HG02623 (cell line): ENCODE measurements around the gene TIMP2.
"Not testable (repeated sequence)": the region's sequence is repeated elsewhere in the genome, so short reads cannot be mapped to it uniquely, and the experiment has no call there.

Experiments used
- ATAC-seq: cut with Tn5 transposase; IDR thresholded peaks from one replicate; pipeline ENCODE4 v1.9.1; 2021; ENCODE audit warnings: moderate library complexity; ENCODE audit not compliant: unreplicated experiment

Gene TIMP2

DNA sequence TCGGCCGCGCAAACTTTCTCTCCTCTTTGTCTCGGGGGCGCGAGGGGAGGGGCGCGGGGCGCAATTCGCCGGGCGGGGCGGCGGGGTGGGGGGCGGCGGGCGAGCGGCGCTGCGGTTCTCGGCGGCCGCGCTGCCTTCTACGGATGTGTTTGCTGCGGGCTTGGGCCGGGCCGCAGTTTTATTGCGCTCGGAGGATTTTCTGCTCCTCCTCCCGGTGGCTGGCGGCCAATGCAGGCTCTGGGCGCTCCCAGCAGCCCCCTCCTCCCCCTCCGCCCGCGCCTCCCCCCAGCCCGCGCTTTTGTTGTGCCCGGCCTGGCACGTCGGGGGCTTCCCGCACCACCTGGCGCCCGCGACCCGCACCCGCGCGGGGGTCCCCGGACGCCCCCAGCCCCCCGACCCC is at the start of gene TIMP2:
Gene TIMP2, minus strand, starts transcription at position 154 of the 400 bp plus-strand sequence. CDS start 299 bp downstream, outside the sequence.
- ATAC-seq, result no peak

DNA sequence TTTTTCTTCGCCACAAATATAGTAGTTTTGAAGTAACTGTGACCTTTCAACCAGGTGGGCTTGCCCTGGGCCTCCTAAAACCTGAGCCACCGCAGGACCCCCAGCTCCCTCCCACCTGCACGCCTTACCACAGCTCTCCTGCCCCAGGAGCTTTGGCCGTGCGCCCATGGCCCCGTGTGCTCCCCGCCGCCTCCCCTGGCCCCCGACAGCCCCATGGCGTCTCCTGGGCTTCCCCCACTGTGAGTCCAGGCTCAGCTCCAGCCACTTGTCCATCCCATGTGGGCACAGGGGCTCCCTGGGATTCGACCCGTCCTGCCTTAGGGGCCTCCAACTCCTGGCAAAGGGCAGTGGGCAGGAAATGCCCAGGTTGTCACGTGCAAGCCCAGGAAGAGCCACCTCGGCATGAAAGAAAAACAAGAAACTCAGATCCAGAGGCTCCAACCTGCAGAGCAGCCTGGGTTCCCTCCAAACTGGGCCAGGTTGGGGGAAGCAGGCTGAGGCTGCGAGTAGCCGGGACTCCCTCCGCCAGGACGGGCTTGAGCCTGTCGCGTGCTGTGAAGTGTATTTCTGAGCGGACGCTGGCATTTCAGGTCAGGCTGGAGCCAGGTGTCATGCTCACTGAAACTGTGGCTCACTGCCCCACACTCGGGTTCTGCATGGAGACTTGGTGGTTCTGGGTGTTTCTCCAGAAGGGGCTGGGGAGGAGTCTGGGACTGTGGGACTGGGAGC is 48.8 kb upstream of the TIMP2 start:
- no peak for ATAC-seq

DNA sequence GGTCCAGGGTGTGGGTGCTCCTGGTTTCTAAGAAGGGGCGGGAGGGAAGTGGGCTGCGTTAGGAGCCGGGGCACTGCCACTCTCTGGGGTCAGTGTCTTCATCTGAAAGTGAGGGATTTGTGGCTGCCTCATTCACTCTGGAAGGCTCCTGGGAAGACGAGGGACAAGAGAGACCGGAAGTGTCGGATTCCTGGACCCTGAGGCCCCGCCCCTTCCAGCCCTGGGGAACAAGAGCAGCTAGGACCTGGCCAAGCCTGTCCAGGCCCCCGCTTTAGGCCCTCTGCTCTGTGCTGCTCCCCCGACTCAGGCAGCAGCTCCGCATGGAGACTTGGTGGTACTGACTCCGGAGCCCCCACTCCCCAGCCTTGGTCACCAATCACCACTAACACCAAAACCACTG is 48.0 kb upstream of the TIMP2 start:
- no peak for ATAC-seq

DNA sequence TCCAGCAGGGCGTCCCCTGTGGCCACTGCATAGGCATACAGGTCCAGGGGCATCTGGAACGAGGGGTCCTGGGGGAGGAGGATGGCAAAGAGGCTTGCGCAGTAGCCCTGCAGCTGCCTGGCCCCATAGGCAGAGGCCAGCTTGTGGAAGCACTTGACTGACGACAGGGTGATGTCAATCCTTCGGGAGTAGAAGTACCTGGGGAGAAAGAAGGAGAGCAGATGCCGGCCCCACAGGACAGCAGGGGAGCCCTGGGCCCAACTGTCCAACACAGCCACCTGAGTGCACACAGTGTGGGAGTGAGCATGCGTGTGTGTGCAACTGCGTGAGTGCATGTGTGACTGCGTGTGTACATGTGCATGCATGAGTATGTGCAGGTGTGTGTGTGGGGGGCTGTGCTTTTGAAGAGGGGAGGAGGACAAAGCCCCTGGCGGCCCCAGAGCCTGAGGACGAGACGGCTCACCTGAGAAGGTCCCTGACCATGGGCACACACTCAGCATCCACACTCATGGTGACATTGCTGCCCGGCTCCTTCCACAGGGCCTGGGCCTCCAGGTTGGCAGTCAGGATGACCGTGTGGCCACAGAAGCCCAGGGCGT is 47.4 kb upstream of the TIMP2 start:
- ATAC-seq, result no peak

- no peak for ATAC-seq
These were observed 46.7 kb upstream of the TIMP2 start for GRCh38 chr17:78971756-78972506.

GRCh38 chr17:78970834-78971755 is 45.9 kb upstream of the TIMP2 start:
- no peak for ATAC-seq

DNA sequence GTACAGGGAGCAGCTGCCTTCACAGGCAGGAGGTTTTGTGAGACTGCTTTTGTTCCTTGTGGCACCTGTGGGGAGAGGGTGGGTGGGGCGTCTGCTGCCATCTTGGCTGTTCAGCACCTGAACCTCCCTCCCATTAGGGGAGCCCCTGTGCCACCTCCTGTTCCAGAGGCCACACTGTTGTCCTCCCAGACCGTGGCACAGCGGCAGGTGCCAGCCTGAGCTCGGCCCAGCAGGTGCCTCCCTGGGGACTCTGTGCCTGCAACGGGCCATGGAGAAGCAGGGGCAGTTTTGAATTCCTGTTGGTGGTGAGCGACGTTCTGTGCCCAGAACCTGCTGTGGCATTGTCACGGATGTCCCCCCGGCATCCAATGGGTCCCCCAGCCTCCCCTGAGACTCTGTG is 44.7 kb upstream of the TIMP2 start:
- ATAC-seq, result no peak

GRCh38 chr17:78967782-78968362 is 42.7 kb upstream of the TIMP2 start:
- no peak for ATAC-seq

GRCh38 chr17:78966910-78967600 is 41.9 kb upstream of the TIMP2 start:
- no peak for ATAC-seq

GRCh38 chr17:78966123-78966813 is 41.1 kb upstream of the TIMP2 start:
- ATAC-seq, result no peak

DNA sequence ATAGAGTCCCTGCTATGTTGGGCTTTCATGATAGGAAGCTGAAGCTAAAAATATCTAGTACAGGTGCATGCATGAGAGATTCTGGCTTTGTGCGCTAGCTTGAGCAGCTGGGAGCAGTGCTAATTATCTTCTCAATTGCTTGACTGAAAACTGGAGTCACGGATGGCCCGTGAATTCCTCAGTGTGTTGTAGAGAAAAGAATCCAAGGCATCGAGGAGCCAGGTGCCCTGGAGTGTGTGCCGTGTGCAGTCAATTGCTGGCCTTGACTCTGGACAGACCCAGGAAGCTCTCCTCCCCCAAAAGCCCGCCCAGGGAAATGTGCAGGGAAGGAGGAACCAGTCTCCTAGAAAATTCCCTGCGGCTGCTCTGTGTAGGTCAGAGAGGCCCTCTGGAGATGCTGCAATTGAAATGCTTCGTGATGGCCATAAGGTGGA is 40.3 kb upstream of the TIMP2 start:
- no peak for ATAC-seq

DNA sequence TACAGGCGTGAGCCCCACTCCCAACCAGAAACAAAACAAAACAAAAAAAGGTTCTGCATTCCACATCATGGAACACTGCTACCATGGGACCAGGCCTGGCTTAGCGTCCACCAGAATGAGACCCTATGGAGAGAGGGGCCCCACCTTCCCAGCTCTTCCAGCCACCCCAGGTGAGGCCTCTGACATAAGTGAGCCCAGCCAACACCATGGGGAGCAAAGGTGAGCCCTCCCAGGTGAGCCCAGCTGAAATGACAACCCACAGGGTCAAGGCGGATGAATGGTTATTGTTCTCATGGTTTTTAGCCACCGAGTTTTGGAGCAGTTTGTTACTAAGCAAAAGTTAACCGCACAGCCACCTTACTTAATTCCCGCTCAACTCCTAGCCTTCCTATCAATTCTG is 38.2 kb upstream of the TIMP2 start:
- ATAC-seq, result no peak

DNA sequence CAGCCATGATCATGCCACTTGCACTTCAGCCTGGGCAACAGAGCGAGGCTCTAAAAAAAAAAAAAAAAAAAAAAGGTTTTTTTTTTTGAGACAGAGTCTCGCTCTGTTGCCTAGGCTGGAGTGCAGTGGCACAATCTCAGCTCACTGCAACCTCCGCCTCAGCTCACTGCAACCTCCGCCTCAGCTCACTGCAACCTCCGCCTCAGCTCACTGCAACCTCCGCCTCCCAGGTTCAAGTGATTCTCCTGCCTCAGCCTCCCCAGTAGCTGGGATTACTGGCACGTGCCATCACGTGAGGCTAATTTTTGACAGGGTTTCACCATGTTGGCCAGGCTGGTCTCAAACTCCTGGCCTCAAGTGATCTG is 37.8 kb upstream of the TIMP2 start:
- ATAC-seq, result not testable (repeated sequence)

- ATAC-seq, result no peak
These were observed 37.3 kb upstream of the TIMP2 start for GRCh38 chr17:78962345-78962983.

- no peak for ATAC-seq
These were observed 36.4 kb upstream of the TIMP2 start for GRCh38 chr17:78961571-78961970.

DNA sequence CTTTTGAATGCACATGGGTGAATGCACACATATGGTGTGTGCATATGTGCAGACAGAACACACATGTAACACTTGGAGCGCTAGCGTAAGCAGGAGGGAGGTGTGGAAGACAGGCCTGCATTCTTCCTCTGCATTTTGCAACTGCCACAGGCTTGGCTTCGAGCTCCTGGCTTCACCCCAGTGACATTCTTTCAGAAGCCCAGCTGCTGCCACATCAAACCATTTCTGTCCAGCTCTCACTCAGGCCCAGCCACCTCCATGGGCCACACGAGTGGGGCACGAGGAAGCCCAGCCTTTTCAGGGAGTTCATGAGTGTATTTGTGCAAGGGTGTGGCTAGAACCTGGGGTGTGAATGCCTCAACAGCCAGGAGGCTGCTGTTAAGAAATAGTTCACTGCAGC is 35.7 kb upstream of the TIMP2 start:
- no peak for ATAC-seq

DNA sequence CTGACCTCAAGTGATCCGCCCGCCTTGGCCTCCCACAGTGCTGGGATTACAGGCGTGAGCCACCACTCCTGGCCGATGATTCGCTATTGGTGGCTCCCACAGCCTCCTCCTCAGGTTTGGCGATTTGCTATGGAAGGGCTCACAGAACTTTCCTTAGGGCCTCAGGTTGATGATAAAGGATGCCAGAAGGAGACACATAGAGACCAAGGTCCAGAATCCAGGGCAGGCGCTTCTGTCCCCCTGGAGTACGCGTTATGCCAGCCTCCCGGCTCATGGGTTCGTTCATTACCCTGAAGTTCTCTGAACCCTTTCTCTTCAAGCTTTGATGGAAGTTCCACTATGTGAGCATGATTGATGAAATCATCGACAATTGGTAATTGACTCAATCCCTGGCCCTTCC is 34.6 kb upstream of the TIMP2 start:
- ATAC-seq, result no peak

DNA sequence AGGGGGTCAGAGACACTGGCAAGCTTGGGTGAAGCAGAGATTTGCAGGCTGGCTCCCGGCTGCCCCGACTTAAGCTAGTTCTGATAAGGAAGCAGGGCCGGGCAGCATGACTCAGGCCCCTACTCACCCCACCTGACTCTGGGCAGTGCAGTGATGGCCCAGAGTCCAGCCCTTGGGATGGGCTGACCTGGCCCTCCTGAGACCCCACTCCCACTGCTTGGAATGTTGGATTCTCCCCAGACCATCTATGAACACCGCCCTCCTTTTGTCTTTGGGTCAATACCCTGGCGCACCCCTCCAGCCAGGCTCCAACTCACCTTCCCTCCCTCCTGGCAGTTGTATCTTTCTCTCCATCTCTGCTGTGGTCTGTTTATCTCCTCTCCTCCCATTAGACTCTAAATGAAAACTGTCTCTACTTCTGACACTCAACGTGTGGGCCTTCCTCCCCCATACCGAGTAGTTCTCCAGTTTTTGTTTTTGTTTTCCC is 33.5 kb upstream of the TIMP2 start:
- ATAC-seq, result no peak

DNA sequence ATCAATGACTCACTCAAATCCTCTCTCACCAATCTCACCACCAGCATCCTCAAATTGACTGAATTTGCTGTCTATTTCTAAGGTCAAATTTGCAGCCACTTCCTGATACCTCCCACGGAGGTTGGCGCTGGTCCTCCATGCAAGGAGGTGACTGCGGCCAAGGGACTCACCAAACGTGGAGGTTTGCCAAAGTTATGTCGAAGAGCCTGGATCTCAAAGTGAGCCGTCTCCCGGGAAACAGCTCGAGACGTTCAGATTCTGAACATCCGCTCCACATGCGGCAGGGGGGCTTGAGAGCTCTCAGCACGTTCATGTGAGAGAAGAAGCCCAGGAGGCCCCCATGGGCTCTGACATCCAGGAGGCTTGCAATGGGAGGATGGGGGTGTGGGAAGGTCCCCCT is 31.9 kb upstream of the TIMP2 start:
- no peak for ATAC-seq
